DOHH2 (cell line): Measurements from ENCODE around the gene RAI1.

Experiments
- CTCF ChIP-seq: fragments of 200-600 bp; sonication (generic); IDR thresholded peaks from one replicate; pipeline ENCODE4 v1.5.1; 2014; ENCODE audit warnings: antibody characterized with exemption, mild to moderate bottlenecking, low read depth, low read length; ENCODE audit not compliant: poor library complexity, severe bottlenecking
- EZH2phosphoT487 ChIP-seq: fragments of 200-600 bp; sonication (generic); IDR thresholded peaks from 2 replicates; pipeline ENCODE4 v1.6.1; 2017; ENCODE audit warnings: borderline replicate concordance, mild to moderate bottlenecking, antibody characterized with exemption, low read length, moderate library complexity, mixed read lengths

GRCh38 chr17:17822616-17823015 lies 141.4 kb downstream of the RAI1 start:
- TF ChIP-seq CTCF (no peak), EZH2phosphoT487 (no peak)
